GM06990 (cell line): ENCODE results near the gene RNF186.

Source experiments
- DNase-seq: peaks from one replicate; pipeline ENCODE4 v3.0.0-alpha.2; 2011; ENCODE audit not compliant: insufficient read length; ENCODE audit errors: extremely low read depth
- H3K27me3 ChIP-seq: replicated peaks from 2 replicates; pipeline ENCODE4 v1.6.0; 2011; ENCODE audit warnings: low read length; ENCODE audit not compliant: control insufficient read depth, insufficient read depth
- H3K36me3 ChIP-seq: 2 replicates; pipeline ENCODE4 v1.5.1; 2011; ENCODE audit warnings: low read length; ENCODE audit not compliant: control insufficient read depth, insufficient read depth
- H3K4me3 ChIP-seq: replicated peaks from 2 replicates; pipeline ENCODE4 v1.5.1; 2011; ENCODE audit warnings: low read depth, mild to moderate bottlenecking, control low read depth, low read length
- TF ChIP-seq, protein P1 (sequence below): IDR thresholded peaks from 2 replicates; pipeline ENCODE4 v1.5.1; 2011; ENCODE audit warnings: low read length, control low read depth, mild to moderate bottlenecking, inconsistent platforms; ENCODE audit not compliant: insufficient read depth, poor library complexity, severe bottlenecking

Gene RNF186

DNA sequence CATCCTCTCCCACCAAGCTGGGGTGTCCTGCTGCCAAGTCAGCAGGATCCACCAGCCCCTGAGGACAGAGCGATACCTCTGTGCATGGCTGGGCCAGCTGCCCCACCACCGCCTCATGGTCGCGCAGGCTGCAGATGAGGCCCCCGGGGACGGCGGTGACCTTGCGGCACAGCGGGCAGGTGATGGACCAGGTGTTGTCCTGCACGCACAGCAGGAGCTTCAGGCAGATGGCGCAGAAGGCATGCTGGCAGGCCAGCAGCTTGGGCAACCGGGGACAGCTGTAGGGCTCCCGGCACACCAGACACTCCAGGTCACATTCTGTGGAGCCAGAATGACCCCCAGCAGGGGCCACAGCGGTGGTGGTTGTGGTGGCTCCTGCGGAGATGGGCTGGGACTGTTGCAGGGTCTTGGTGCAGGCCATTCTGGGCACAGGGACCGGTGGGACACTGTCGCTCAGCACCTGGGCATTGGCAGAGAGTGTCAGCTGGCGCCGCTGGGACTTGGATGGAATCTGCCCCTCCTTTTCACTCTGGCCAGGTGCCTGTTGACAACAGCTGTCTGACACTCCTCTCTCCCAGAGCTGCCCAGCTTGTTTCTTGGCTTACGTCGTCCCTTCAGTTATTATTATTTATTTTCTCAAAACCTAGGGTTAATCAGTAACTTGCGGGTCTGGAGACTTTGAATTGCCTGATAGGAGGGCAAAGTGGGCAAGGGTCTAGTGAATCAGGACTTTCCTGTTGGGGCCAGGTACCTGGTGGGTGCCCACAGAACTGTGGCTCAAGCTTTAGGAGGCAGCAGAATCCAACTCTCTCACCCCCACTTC lies at the start of gene RNF186:
TSS of gene RNF186 (minus strand) at position 603 of the 823 bp plus-strand sequence. CDS start at position 421, 182 bp downstream.
- H3K36me3 ChIP-seq, result no peaks in the 10 kb centered on the region
- H3K27me3 ChIP-seq, result no peaks in the 10 kb centered on the region; the same call in 1 of the 2 replicates
- TF ChIP-seq, protein P1, sequence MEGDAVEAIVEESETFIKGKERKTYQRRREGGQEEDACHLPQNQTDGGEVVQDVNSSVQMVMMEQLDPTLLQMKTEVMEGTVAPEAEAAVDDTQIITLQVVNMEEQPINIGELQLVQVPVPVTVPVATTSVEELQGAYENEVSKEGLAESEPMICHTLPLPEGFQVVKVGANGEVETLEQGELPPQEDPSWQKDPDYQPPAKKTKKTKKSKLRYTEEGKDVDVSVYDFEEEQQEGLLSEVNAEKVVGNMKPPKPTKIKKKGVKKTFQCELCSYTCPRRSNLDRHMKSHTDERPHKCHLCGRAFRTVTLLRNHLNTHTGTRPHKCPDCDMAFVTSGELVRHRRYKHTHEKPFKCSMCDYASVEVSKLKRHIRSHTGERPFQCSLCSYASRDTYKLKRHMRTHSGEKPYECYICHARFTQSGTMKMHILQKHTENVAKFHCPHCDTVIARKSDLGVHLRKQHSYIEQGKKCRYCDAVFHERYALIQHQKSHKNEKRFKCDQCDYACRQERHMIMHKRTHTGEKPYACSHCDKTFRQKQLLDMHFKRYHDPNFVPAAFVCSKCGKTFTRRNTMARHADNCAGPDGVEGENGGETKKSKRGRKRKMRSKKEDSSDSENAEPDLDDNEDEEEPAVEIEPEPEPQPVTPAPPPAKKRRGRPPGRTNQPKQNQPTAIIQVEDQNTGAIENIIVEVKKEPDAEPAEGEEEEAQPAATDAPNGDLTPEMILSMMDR, result no peak
- no peak within 1 kb of the TSS for H3K4me3 ChIP-seq
- DNase-seq, result no peak

- DNase-seq, result no peak
- Histone ChIP-seq H3K36me3 (no peaks in the 10 kb centered on the region), H3K27me3 (no peaks in the 10 kb centered on the region), H3K4me3 (no peak overlapping the region)
- TF ChIP-seq, protein P1, result no peak
These were observed 49.6 kb upstream of the RNF186 start for GRCh38 chr1:19864570-19865160.

DNA sequence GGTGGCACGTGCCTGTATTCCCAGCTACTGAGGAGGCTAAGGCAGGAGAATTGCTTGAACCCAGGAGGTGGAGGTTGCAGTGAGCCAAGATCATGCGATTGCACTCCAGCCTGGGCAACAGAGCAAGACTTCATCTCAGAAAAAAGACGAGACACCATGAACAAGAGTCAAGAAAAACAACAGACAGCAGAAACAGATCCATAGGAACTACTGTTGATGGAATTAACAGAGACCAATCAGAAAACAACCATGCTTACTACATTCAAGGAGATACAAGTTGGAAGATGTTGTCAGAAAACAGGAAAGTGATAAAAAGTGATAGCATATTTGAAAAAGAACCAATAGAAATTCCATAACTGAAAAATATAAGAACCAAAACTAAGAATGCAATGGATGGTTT lies 47.9 kb upstream of the RNF186 start:
- H3K27me3 ChIP-seq, result no peaks in the 10 kb centered on the region
- H3K36me3 ChIP-seq, result no peaks in the 10 kb centered on the region
- H3K4me3 ChIP-seq, result no peak overlapping the region
- no peak for DNase-seq
- TF ChIP-seq, protein P1, result no peak

DNA sequence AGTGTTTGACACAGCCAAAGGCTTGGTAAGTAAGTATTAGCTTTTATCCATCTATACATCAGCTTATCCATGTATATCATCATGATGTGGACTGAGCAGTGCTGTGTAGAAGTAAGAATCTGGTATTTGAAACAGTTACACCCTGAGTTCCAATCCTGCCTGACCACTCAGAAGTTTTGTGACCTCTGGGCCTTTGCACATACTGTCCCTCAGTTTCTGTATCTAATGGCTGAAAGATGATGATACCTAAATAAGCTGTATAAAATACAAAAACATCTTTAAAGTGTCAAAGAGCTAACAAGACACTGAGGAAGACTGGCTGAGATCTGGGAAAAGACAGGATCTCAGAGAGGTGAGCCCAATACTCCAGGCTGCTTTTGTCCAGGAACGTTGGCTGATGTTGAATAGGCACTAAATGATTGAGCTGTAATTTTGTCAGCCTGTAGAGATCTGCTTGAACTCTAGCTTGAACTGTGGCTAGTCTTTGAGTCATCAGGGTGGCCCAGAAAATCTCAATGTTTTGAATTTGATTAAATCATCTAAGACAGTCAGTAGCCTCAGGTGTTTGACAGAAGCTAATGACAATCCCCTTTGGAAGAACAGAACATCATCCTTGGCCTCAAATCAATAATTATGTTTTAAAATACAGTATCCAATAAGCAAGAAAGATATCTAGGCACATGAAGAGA lies 46.9 kb upstream of the RNF186 start:
- TF ChIP-seq, protein P1, result no peak
- no peak for DNase-seq
- H3K4me3 ChIP-seq, result no peak overlapping the region
- no peaks in the 10 kb centered on the region for H3K36me3 ChIP-seq
- H3K27me3 ChIP-seq, result no peaks in the 10 kb centered on the region

- H3K36me3 ChIP-seq, result no peaks in the 10 kb centered on the region
- TF ChIP-seq, protein P1, result no peak
- H3K4me3 ChIP-seq, result no peak overlapping the region
- H3K27me3 ChIP-seq, result no peaks in the 10 kb centered on the region
- DNase-seq, result no peak
These were observed 46.0 kb upstream of the RNF186 start for GRCh38 chr1:19861034-19861433.
